Vagina (tissue), 2 donors: Measurements from ENCODE around the gene PLCB2.

Experiments used
- CTCF ChIP-seq, 3 experiments: fragments of 450-650 bp in 2 of 3; fragments of 200-600 bp in 1 of 3; sonication (generic) in 1 of 3; IDR thresholded peaks; one replicate each; pipeline ENCODE4 v1.5.1; 2017 to 2019; ENCODE audit warnings: antibody characterized with exemption in 3 of 3, mild to moderate bottlenecking in 2 of 3, moderate library complexity in 2 of 3
- POLR2A ChIP-seq, 2 donors: fragments of 450-650 bp; IDR thresholded peaks; one replicate each; pipeline ENCODE4 v1.6.1; 2017; ENCODE audit warnings: antibody characterized with exemption in 2 of 2, mild to moderate bottlenecking in 2 of 2, moderate library complexity in 2 of 2
- POLR2AphosphoS5 ChIP-seq, 2 donors: sonication (generic); formaldehyde crosslinking; IDR thresholded peaks; one replicate each; pipeline ENCODE4 v1.9.0; 2017; ENCODE audit warnings: antibody characterized with exemption in 2 of 2, mild to moderate bottlenecking in 2 of 2, low read depth in 1 of 2; ENCODE audit not compliant: insufficient read depth in 1 of 2

GRCh38 chr15:40306908-40307307 lies 827 bp downstream of the PLCB2 start:
- TF ChIP-seq CTCF (IDR thresholded peaks at IDR 0.05) (no peak), POLR2AphosphoS5 (IDR thresholded peaks at IDR 0.05; ENCODE audit: insufficient read depth in 1 of 2, low read depth in 1 of 2) (no peak), POLR2A (IDR thresholded peaks at IDR 0.05) (no peak)
